ENCODE measurements around the gene LSM14A.

DNA sequence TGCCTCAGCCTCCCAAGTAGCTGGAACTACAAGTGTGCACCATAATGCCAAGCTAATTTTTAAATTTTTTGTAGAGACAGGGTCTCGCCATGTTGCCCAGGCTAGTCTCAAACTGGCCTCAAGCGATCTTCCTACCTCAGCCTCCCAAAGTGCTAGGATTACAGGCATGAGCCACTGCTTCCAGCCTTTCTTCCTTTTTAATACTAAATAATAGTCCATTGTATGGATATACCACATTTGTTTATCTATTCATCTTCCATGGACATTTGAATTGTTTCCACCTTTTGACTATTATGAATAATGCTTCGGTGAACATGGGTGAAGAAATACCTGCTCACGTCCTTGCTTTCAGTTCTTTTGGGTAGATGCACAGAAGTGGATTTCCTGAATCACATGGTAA lies 106.5 kb downstream of the LSM14A start:
- TF ChIP-seq, protein P1, sequence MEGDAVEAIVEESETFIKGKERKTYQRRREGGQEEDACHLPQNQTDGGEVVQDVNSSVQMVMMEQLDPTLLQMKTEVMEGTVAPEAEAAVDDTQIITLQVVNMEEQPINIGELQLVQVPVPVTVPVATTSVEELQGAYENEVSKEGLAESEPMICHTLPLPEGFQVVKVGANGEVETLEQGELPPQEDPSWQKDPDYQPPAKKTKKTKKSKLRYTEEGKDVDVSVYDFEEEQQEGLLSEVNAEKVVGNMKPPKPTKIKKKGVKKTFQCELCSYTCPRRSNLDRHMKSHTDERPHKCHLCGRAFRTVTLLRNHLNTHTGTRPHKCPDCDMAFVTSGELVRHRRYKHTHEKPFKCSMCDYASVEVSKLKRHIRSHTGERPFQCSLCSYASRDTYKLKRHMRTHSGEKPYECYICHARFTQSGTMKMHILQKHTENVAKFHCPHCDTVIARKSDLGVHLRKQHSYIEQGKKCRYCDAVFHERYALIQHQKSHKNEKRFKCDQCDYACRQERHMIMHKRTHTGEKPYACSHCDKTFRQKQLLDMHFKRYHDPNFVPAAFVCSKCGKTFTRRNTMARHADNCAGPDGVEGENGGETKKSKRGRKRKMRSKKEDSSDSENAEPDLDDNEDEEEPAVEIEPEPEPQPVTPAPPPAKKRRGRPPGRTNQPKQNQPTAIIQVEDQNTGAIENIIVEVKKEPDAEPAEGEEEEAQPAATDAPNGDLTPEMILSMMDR (IDR thresholded peaks at IDR 0.05) = no peak
- TF ChIP-seq POLR2A (IDR thresholded peaks at IDR 0.05) = no peak
